ENCODE results near the gene KRTAP10-7.
"Not testable (repeated sequence)": the region's sequence is repeated elsewhere in the genome, so short reads cannot be mapped to it uniquely, and the experiment has no call there.

The KRTAP10-7 gene

DNA sequence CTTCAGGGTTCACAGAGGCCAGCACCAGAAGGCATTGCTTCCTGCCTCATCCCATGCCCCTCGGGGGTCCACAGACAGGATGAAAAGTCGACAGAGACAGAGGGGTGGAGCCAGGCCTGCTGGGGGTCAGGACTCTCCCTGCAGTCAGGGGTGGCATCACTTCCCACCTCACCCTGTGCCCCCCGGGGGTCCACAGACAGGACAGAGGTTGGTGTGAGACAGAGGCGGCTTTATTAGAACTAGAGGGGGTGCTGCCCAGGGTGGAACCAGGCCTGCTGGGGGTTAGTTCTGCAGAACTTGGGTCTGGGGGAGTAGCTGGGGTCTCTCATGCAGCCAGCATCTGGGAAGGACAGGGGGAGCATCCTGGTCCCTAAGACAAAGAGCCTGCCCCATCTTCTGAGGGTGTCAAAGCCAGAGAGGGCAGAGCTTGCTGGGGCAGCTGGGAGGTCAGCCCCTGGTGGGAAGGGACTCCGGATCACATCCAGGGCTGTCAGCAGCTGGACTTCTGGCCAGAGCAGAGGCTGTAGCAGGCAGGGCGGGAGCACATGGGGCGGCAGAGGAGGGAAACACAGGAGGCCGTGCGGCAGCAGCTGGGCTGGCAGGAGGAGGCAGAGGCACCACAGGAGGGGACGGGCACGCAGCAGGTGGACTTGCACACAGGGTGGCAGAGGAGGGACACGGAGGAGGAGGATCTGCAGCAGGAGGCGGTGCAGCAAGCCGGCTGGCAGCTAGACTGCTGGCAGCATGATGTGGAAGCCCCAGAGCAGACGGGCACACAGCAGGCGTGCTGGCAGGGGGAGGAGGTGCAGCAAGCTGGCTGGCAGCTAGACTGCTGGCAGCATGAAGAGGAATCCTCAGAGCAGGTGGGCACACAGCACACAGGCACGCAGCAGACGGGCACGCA is 9.2 kb upstream of the KRTAP10-7 start:
- not testable (repeated sequence) for DNase-seq

DNA sequence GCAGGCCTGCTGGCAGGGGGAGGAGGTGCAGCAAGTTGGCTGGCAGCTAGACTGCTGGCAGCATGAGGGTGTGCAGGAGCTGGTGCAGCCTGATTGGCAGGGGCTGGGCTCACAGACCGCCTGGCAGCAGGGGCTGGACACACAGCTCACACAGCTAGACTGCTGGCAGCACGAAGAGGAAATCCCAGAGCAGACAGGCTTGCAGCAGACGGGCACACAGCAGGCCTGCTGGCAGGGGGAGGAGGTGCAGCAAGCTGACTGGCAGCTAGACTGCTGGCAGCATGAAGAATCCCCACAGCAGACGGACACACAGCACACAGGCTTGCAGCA is 8.6 kb upstream of the KRTAP10-7 start:
- DNase-seq = not testable (repeated sequence)

DNA sequence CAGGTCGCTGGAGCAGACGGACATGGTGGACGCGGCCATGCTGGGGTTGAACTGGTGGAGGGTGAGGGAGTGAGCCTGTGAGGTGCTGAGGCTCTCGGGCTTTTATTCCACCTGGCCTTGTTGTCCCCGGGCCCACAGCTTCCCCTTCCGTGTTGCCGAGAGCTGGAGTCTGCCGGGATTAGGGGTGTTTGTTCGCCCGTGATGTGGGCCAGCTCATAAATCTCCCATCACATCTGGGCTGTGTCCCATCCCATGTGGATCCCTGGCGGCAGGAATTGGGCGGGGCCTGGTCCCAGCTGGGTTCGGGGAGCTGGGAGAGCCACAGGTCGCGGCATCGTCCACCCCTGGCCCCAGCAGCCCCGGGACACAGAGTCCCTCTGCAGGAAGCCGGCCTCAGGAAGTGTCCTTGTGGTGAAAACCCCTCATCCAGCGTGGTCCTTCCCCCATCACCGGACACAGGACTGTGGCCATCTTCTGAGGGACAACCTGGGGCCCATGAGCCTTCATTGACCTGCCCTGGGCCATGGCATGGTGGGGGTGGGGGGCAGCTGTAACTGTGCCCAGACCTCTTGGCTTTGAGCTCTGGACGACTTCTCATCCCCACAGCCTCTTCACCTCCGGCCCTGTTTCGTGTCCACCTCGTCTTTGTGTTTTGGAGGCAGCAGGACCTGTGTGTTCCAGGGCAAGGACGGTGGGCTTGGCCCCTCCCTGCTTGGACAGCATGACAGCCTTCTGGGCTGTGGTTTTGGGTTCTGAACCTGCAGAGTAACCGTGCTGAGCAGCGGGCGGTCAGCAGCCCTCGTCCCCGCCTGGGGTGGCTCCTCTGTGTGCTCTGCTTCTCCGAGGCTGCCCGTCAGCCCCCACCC is 7.7 kb upstream of the KRTAP10-7 start, which contains the start of gene KRTAP10-6:
KRTAP10-6 (minus strand) TSS at position 60 of the 866 bp plus-strand sequence; CDS start at position 39, 21 bp downstream.
- DNase-seq = no peak

DNA sequence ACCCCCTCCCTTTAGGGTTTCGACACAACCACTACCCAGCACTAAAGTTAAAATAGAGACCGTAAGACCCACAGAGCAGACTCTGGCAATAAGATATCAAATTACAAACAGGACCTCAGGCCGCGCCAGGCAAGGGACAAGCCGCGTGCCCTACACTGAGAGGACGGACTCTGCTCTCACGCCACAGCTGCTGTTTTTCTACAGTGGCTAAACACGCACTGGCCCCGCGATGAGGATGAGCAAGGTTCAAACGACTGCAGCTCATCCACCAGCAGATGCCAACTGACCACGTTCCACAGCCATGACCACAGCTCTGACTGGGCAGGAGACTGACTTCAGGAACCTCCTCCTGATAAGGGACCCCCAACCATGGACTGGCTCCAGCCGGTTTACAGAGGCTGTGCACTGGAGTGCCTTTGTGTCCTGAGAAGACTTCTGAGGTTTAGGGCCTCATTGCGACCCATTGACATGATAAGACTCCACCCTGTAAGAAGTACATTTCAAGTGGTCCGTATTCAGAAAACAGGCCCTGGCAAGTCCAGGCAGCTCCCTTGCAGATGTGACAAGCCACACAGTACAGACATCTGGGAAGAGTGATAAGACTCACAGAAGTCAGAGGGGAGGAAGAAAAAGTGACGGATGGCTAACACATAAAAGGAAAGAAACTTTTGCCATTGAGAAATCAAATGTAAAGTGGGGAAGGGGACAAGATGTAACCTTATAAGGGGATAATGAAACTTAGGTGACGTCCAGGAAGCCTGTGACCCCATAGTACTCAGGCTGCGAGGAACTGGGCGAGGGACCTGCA is 6.6 kb upstream of the KRTAP10-7 start:
- DNase-seq = no peak

DNA sequence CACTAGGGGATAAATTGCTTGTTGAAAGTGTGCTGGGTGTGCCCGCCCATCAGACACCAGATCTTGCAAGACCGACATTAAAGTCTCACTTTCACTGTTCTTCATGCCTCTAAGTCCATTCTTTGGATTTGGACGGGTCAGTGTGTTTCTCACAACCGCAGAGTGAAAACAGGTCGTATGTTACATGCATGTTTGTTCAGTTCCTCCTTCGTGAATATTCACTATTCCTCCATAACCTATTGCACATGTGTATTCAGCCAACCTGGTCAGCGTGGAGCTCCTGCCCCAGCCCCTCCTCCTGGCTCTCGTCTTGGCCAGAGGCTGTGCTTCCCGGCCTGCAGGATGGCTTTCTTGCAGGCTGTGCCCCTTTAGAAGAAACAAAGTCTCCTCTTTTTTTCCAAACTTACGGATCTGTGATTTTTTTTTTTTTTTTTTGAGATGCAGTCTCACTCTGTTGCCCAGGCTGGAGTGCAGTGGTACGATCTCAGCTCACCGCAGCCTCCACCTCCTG is 5.9 kb upstream of the KRTAP10-7 start:
- no peak for DNase-seq

DNA sequence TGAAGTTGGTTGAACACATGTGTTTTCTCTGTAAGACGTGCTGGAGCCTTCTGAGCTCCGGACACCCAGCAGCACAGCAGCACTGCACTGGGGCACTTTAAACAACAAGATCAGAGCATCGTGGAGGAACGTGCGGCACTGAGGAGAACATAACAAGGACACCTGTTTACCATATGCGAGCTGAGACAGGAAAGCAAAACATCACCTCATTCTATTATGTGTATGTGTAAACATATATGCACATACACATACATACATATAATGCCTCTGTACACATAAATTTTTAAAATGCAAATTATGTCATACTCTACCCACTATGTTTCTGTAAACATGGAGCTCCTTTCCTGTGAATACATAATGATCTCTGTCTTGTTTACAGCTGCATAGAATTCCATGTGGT is 4.9 kb upstream of the KRTAP10-7 start:
- DNase-seq = no peak

DNA sequence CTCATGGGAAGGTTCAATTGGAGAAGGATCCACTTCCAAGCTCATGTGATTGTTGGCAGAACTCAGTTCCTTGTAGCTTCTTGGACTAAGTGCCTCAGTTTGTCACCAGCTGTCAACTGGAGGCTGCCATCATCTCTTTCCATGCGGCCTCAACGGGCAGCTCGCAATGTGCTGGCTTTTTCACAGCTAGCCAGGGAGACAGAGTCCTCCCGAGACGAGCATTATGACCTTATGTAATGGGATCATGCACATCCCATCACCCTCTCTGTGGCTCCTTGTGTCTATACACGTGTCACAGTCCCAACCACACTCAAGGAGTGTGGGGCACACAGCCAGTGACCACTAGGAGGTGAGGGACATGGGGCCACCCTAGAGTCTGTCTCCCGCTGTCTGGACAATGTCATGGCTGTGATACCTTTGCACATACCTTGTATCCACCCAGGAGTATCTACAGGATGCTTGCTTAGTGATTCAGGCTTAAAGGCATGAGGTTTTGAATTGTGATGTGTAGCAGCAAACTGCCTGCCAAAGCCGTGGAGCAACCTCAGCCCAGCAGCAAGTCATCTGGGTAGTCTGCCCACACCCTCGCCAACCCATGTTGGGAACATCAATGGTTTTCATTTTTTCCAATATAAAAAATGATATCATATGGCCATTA is 4.2 kb upstream of the KRTAP10-7 start:
- no peak for DNase-seq

DNA sequence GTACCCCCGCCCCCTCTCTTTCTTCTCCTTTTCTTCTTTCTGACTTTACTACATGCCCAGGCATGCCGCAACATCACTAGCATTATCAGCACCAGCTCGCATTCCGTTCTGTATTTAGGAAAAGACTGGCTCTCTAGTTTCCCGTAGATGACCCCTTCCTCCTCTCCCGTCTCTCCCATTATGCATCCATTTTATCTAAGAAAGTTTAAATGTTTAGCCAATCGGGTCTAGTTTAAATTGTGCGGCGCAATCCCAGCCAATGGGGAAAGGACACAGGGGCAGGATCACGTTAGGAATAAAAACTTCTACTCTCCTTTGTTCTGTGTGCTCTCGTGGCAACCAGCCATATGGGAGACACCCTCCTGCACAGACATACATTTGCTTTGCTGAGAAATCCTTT is 2.3 kb upstream of the KRTAP10-7 start:
- no peak for DNase-seq

DNA sequence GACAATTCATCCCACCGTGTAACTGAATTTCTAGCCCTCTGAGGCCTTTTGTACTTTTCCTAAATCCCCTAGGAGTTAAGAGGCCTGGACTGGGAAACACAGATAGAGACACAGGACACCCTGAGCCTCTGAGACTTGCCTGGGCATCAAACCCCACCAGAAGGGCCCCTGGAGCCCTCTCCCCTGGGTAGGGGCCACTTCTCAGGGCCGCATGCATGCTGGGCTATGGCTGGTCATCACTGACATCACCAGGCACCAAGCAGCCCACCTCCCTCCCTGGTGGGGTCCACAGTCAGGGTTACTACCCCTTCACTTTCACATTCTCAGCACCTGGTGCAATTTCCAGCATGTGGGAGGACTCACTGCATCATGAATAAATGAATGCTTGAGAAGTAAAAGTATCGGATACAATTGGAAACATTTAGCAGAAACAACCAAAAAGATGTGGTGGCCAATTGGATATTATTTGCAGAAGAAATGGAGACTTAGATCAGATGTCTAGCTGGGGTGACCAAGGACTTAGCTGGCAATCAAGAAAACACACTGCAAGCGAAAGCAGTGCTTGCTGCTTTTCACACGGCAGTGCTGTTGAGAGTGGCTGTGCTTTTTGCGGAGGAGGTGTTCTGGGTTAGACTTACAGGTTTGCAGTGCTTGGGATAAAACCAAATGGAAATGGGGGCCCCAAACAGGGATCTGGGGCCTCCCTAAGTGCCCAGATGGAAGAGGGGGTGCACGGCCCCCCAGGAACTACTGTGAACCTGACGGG is 950 bp upstream of the KRTAP10-7 start:
- no peak for DNase-seq

DNA sequence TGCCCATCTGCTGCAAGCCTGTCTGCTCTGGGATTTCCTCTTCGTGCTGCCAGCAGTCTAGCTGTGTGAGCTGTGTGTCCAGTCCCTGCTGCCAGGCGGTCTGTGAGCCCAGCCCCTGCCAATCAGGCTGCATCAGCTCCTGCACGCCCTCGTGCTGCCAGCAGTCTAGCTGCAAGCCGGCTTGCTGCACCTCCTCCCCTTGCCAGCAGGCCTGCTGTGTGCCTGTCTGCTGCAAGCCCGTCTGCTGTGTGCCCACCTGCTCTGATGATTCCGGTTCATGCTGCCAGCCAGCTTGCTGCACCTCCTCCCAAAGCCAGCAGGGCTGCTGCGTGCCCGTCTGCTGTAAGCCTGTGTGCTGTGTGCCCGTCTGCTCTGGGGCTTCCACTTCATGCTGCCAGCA is 694 bp downstream of the KRTAP10-7 start:
- DNase-seq = not testable (repeated sequence)

DNA sequence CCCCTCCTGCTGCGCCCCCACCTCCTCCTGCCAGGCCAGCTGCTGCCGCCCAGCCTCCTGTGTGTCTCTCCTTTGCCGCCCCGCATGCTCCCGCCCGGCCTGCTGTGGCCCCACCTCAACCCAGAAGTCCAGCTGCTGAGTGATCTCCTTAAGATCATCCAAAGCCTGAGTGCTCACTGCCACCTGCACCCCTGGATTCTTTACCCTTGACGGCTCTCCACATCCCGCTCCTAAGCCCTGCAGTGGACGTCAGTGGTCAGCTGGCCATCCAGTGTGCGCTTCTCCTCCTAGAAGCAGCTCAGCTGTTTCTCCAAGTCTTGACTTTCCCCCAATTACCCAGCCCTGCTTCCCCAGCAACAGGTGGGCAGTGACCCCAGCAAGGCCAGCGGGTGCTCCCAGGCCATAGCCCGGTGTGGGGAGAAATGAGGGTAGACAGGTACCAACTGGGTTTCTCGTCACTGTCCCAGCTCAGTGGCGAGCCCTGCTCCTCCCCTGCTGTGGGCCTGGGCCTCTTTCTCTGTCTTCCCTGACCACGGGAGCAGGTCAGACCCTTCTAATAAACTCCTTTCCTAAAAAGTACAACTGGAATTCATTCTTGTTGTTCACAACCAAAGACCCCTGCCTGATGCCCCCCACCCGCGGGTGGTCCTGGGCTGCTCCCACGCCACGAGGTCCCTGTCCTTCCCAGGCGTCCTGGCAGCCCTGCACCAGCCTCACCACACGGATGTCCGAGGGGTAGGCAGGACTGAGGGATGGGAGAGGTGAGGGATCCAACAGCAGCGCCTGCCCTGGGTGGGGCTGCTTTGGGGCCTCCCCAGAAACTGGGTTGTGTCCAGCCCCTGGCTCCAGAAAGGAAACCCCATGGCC is 1.4 kb downstream of the KRTAP10-7 start:
- no peak for DNase-seq

DNA sequence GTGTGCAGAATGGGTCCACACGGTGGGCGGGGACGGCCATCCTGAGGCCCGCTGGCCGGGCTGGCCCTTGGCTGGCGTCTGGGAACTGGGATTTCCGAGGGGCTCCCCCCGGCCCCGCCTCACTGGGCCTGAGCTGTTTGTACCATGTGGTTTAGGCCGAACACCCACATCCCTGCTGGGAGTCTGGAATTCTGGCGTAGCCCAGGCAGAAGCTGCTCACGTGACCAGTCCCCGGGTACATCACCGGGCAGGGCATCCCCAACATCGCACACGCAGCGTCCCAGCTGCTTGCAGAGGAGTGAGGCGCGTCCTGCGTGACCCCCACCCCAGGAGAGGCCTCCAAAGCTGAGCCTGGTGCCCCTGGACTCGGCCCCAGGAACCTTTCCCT is 2.1 kb downstream of the KRTAP10-7 start:
- DNase-seq = no peak

DNA sequence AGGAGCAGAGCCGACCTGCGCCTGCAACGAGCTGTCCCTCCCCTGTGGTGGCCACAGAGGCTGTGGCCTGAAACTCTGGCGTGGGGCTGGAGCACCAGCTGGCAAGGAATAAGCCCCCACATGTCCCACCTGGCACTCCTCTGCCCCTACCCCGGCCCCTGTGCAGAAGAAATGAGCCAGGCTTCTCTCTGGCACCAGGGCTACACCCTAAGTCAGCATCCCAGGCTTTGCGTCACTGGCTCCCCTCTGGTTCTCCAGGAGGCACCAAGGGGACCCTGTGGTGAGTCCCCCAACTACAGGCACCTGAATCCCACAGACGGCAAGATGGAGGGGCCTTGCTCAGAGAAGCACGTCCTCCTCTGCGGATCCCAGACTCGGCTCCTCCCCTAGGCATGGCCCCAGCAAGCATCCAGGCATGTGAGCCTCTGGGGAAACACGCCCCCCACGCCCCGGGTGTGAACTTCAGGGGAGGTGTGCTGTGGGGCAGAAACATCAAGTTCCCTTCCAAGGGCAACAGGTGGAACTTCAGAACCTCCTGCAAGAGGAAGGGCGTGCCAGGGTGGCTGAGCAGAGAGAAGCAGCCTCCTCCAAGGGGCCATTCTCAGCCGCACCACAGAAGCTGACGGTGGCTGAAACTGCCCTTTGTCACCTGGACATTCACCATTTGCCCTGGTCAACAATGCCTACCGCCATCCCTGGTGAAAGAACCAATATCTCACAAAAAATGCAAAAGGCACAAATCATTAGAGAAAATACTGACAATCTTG is 2.9 kb downstream of the KRTAP10-7 start:
- DNase-seq = no peak

DNA sequence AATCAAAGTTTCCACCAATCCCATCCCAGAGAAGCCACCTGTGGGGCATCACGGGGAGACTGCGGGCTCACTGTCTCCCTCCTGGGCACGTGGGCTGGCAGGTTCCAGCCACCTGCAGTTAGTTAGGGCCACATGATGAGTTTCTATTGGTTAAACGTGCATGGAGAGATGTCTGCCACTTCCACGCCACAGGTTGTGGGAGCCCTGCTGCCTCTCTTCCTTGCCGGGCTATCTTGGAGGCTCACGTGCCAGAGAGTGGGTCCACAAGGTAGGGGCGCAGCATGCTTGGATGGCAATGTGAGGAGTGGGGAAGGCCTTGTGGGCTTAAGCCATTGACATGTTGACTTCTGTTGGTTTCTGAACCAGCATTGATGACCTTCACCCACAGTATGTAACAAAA is 3.5 kb downstream of the KRTAP10-7 start:
- no peak for DNase-seq

DNA sequence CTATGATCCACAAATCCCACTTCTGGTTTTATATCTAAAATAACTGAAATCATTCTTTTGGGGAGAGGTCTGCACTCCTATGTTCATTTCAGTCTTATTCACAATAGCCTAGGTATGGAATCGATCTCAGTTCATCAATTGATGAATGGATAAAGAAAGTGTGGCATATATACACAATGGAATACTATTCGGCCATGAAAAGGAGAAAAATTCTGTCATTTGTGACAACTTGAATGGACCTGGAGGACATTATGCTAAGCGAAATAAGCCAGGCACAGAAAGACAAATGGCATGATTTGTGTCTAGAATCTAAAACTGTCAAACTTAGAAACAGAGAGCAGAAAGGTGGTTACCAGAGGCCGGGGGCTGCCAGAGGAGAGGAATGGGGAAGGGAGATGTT is 6.1 kb downstream of the KRTAP10-7 start:
- no peak for DNase-seq

DNA sequence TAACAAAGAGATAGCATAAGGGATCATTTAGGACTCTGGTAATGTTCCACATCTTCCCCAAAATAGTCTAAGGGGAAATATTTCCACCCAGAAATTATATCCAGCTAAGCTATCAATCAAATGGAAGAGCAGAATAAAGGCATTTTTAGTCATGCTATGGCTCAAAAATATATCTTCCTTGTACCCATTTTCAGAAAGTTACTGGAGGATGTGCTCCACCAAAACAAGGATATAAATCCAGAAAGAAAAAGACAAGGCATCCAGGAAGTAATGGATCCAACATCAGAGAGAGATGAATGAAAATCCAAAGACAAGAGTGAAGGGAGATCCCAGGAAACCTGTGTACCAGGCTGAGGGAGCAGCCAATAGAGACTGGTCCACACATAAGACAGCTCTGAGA is 8.8 kb downstream of the KRTAP10-7 start:
- DNase-seq = no peak

DNA sequence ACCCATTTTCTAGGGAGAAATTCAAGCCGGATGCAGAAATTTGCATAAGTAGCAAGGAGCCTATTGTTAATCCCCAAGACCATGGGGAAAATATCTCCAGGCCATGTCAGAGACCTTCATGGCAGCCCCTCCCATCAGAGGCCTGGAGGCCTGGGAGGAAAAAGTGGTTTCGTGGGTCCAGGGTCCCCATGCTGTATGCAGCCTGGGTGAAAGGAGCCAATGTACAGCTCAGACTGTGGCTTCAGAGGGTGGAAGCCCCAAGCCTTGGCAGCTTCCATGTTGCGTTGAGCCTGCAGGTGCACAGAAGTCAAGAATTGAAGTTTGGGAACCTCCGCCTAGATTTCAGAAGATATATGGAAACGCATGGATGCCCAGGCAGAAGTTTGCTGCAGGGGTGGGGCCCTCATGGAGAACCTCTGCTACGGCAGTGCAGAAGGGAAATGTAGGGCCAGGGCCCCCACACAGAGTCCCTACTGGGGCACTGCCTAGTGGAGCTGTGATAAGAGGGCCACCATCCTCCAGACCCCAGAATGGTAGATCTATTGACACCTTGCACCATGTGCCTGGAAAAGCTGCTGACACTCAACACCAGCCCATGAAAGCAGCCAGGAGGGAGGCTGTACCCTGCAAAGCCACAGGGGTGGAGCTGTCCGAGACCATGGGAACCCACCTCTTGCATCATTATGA is 9.9 kb downstream of the KRTAP10-7 start:
- not testable (repeated sequence) for DNase-seq

DNA sequence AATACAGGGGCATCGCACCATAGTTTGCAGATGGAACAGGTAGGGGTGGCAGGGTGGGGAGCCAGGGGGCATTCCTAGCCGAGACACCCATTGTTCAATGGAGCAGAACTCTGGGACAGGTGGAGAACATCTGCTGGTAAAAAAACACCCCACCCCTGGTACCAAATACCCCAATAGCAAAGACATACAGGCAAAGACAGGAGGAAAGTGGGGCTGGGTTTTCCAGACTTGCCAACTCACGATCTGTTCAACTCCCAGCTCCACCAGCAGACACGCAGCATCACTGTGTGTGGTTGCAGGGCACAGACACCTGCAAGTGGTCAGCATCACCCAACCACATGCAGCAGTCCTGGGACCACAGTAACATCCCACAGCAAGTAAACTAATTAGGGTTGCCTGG is 11.2 kb downstream of the KRTAP10-7 start:
- no peak for DNase-seq

DNA sequence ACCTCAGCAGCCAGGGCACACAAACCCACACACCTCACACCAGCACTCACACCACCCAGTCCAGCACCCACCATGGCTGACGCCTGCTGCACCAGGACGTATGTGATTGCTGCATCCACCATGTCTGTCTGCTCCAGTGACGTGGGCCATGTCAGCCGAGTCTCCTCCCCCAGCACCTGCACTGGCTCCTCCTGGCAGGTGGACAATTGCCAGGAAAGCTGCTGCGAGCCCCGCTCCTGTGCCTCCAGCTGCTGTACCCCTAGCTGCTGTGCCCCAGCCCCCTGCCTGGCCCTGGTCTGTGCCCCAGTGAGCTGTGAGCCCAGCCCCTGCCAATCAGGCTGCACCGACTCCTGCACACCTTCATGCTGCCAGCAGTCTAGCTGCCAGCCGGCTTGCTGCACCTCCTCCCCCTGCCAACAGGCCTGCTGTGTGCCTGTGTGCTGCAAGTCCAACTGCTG is 11.7 kb downstream of the KRTAP10-7 start, which contains the start of gene KRTAP10-8:
KRTAP10-8 (plus strand) TSS at position 51 of the 458 bp plus-strand sequence; CDS start at position 73, 22 bp downstream.
- DNase-seq = no peak
